IMR-90 (cell line): ENCODE measurements around the gene ATG2A. TPM values are rescaled to one million over a fixed set of nuclear protein-coding genes. Genes with fewer than 3 reads are reported as not detected.

Source experiments
- ATAC-seq: fragments of 200-7000 bp; cut with Tn5 transposase; 2 replicates; pipeline ENCODE4 v1.9.1; 2020; ENCODE audit warnings: low read depth, mild to moderate bottlenecking, moderate library complexity
- BruUV-seq: library from RNA; stranded (reverse); fragments of 400-500 nt; replicated peaks from 2 replicates; lab custom pipeline; 2021; lab: Mats Ljungman, UMichigan
- CTCF ChIA-PET: fragments of 300-600 bp; formaldehyde crosslinking; extraction: SDS; loops from one replicate; lab custom pipeline; 2021; ENCODE audit warnings: antibody characterized with exemption; lab: Yijun Ruan, JAX
- POLR2A ChIA-PET: fragments of 300-600 bp; sonication (Branson Sonifier 250); formaldehyde crosslinking; loops from one replicate; lab custom pipeline; 2022; ENCODE audit warnings: antibody characterized with exemption; ENCODE audit not compliant: unreplicated experiment; lab: Charles Lee
- DNase-seq: peaks from one replicate; pipeline ENCODE4 v3.0.0; 2013
- H2AFZ ChIP-seq: replicated peaks from 2 replicates; pipeline ENCODE3; 2013; ENCODE audit warnings: low read length, mild to moderate bottlenecking; ENCODE audit not compliant: poor library complexity
- H2AK5ac ChIP-seq: 2 replicates; pipeline ENCODE4 v1.6.1; 2013; ENCODE audit warnings: low read depth, low read length, inconsistent platforms
- H2AK9ac ChIP-seq: replicated peaks from 2 replicates; pipeline ENCODE3; 2013; ENCODE audit warnings: mild to moderate bottlenecking, low read depth, low read length, moderate library complexity; ENCODE audit not compliant: poor library complexity
- H2BK120ac ChIP-seq: 2 replicates; pipeline ENCODE4 v1.6.1; 2013; ENCODE audit warnings: low read depth, low read length, inconsistent platforms
- H2BK15ac ChIP-seq: 3 replicates; pipeline ENCODE4 v1.6.1; 2013; ENCODE audit warnings: low read depth, low read length, inconsistent platforms
- H2BK20ac ChIP-seq: 2 replicates; pipeline ENCODE4 v1.6.1; 2013; ENCODE audit warnings: low read depth, mild to moderate bottlenecking, inconsistent platforms, low read length, moderate library complexity
- H2BK5ac ChIP-seq: 2 replicates; pipeline ENCODE4 v1.6.1; 2013; ENCODE audit warnings: mild to moderate bottlenecking, low read depth, low read length, inconsistent platforms; ENCODE audit not compliant: poor library complexity, severe bottlenecking
- H3K14ac ChIP-seq: replicated peaks from 2 replicates; pipeline ENCODE4 v1.6.1; 2013; ENCODE audit warnings: low read depth, low read length, inconsistent platforms
- H3K18ac ChIP-seq: 2 replicates; pipeline ENCODE4 v1.6.1; 2013; ENCODE audit warnings: low read depth, low read length, control low read depth
- H3K23ac ChIP-seq: 2 replicates; pipeline ENCODE4 v1.6.1; 2013; ENCODE audit warnings: low read depth, low read length, inconsistent platforms
- H3K27ac ChIP-seq: 2 replicates; pipeline ENCODE4 v1.5.1; 2013; ENCODE audit warnings: mild to moderate bottlenecking, control low read depth, low read length; ENCODE audit not compliant: insufficient read depth
- H3K27me3 ChIP-seq: 2 replicates; pipeline ENCODE4 v1.6.1; 2013; ENCODE audit warnings: low read length; ENCODE audit not compliant: control insufficient read depth, insufficient read depth
- H3K36me3 ChIP-seq: 2 replicates; pipeline ENCODE4 v1.6.1; 2013; ENCODE audit warnings: low read length, mixed read lengths; ENCODE audit not compliant: control insufficient read depth, insufficient read depth
- H3K4ac ChIP-seq: 2 replicates; pipeline ENCODE4 v1.6.1; 2013; ENCODE audit warnings: low read depth, low read length, inconsistent platforms
- H3K4me1 ChIP-seq: 2 replicates; pipeline ENCODE4 v1.6.1; 2013; ENCODE audit warnings: low read length, mixed read lengths; ENCODE audit not compliant: control insufficient read depth, insufficient read depth
- H3K4me2 ChIP-seq: 2 replicates; pipeline ENCODE4 v1.6.1; 2013; ENCODE audit warnings: low read depth, mild to moderate bottlenecking, control low read depth, low read length, moderate library complexity
- H3K4me3 ChIP-seq: 2 replicates; pipeline ENCODE4 v1.5.1; 2013; ENCODE audit warnings: low read depth, mild to moderate bottlenecking, control low read depth, low read length, moderate library complexity; ENCODE audit not compliant: insufficient read depth
- H3K56ac ChIP-seq: 2 replicates; pipeline ENCODE4 v1.6.1; 2013; ENCODE audit warnings: low read length, inconsistent platforms; ENCODE audit not compliant: insufficient read depth; ENCODE audit errors: extremely low read depth
- H3K79me1 ChIP-seq, 2 experiments: 2 replicates each; pipeline ENCODE4 v1.6.1; 2013; ENCODE audit warnings: low read length in 2 of 2, inconsistent platforms in 1 of 2, low read depth in 1 of 2
- H3K9ac ChIP-seq: 2 replicates; pipeline ENCODE4 v1.6.1; 2013; ENCODE audit warnings: low read depth, low read length, control low read depth
- H3K9me1 ChIP-seq: 2 replicates; pipeline ENCODE4 v1.6.1; 2013; ENCODE audit warnings: low read length, inconsistent platforms; ENCODE audit not compliant: insufficient read depth
- H3K9me3 ChIP-seq: 2 replicates; pipeline ENCODE4 v1.6.1; 2013; ENCODE audit warnings: low read length; ENCODE audit not compliant: control insufficient read depth, insufficient read depth
- H4K20me1 ChIP-seq: 2 replicates; pipeline ENCODE4 v1.6.1; 2013; ENCODE audit warnings: low read length, inconsistent platforms; ENCODE audit not compliant: insufficient read depth
- H4K5ac ChIP-seq: 2 replicates; pipeline ENCODE4 v1.6.1; 2013; ENCODE audit warnings: mild to moderate bottlenecking, low read depth, low read length, control low read depth
- H4K8ac ChIP-seq, 2 experiments: 2 replicates each; pipeline ENCODE4 v1.6.1; 2013; ENCODE audit warnings: low read depth in 2 of 2, low read length in 2 of 2, control low read depth in 1 of 2, inconsistent platforms in 1 of 2
- H4K91ac ChIP-seq: 2 replicates; pipeline ENCODE4 v1.6.1; 2013; ENCODE audit warnings: low read depth, low read length, inconsistent platforms; ENCODE audit not compliant: insufficient read depth
- BHLHE40 ChIP-seq: fragments of 150-350 bp; IDR thresholded peaks from 2 replicates; pipeline ENCODE4 v1.6.1; 2016; ENCODE audit warnings: mild to moderate bottlenecking, low read depth, low read length
- CEBPB ChIP-seq: IDR thresholded peaks from 2 replicates; pipeline ENCODE4 v1.6.1; 2012; ENCODE audit warnings: low read depth, low read length, improper control_type of control experiment
- CHD1 ChIP-seq: IDR thresholded peaks from 2 replicates; pipeline ENCODE4 v1.6.1; 2012; ENCODE audit warnings: low read depth, low read length, improper control_type of control experiment
- ELK1 ChIP-seq: fragments of 150-350 bp; IDR thresholded peaks from 2 replicates; pipeline ENCODE4 v1.6.1; 2016; ENCODE audit warnings: low read depth, mild to moderate bottlenecking, low read length, moderate library complexity, borderline replicate concordance
- FOS ChIP-seq: fragments of 150-350 bp; IDR thresholded peaks from 2 replicates; pipeline ENCODE4 v1.6.1; 2016; ENCODE audit warnings: low read depth, low read length
- MAFK ChIP-seq: IDR thresholded peaks from 2 replicates; pipeline ENCODE4 v1.6.1; 2012; ENCODE audit warnings: low read depth, low read length, improper control_type of control experiment
- MAZ ChIP-seq: IDR thresholded peaks from 2 replicates; pipeline ENCODE4 v1.6.1; 2012; ENCODE audit warnings: low read depth, mild to moderate bottlenecking, low read length, improper control_type of control experiment, moderate library complexity, borderline replicate concordance
- MXI1 ChIP-seq: IDR thresholded peaks from 2 replicates; pipeline ENCODE4 v1.6.1; 2012; ENCODE audit warnings: low read depth, mild to moderate bottlenecking, low read length, moderate library complexity, borderline replicate concordance
- NFE2L2 ChIP-seq: fragments of 150-350 bp; IDR thresholded peaks from 2 replicates; pipeline ENCODE4 v1.6.1; 2016; ENCODE audit warnings: low read depth, mild to moderate bottlenecking, low read length
- POLR2A ChIP-seq: IDR thresholded peaks from 2 replicates; pipeline ENCODE4 v1.6.1; 2012; ENCODE audit warnings: mild to moderate bottlenecking, low read depth, low read length
- RAD21 ChIP-seq: IDR thresholded peaks from 2 replicates; pipeline ENCODE4 v1.6.1; 2012; ENCODE audit warnings: low read length, improper control_type of control experiment
- RCOR1 ChIP-seq: IDR thresholded peaks from 2 replicates; pipeline ENCODE4 v1.6.1; 2012; ENCODE audit warnings: mild to moderate bottlenecking, low read length, improper control_type of control experiment; ENCODE audit not compliant: insufficient replicate concordance
- SMC3 ChIP-seq: fragments of 150-350 bp; IDR thresholded peaks from 2 replicates; pipeline ENCODE4 v1.6.1; 2016; ENCODE audit warnings: low read depth, mild to moderate bottlenecking, antibody characterized with exemption, low read length, moderate library complexity
- USF2 ChIP-seq: fragments of 150-350 bp; IDR thresholded peaks from 2 replicates; pipeline ENCODE4 v1.6.1; 2017; ENCODE audit warnings: mild to moderate bottlenecking, antibody characterized with exemption, low read length, low read depth
- WGBS, 2 experiments: methylation state at CpG; one replicate each; pipeline versions ENCODE4 v1.1.5 to v1.1.7; 2013; ENCODE audit warnings: missing lambda C conversion rate in 2 of 2; ENCODE audit not compliant: insufficient read length in 1 of 2; ENCODE audit errors: extremely low coverage in 2 of 2; 5-methylcytosine and 5-hydroxymethylcytosine counted together
- dilution Hi-C: fragments of 300-500 bp; cut with HindIII; formaldehyde crosslinking; loops from one replicate; pipeline ENCODE4 v1.14.3; 2018; ENCODE audit warnings: low sequenced_read_pairs; ENCODE audit not compliant: unreplicated experiment
- in situ Hi-C: fragments of 300-500 bp; cut with MboI; formaldehyde crosslinking; loops from 3 replicates; pipeline ENCODE4 v1.14.3; 2019; ENCODE audit warnings: low sequenced_read_pairs, inconsistent platforms, mixed read lengths
- intact Hi-C: fragments of 100-400 bp; cut with micrococcal nuclease; formaldehyde crosslinking; loops from 2 replicates; pipeline ENCODE4 v1.10.0; 2022
- polyA plus RNA-seq, 3 experiments: library from polyadenylated mRNA; depleted of rRNA; stranded (reverse); fragments of >200 nt; gene quantifications; 2 replicates each; pipeline ENCODE4 v1.2.3, GENCODE V29; 2012; ENCODE audit warnings: low replicate concordance in 1 of 3
- total RNA-seq: library from RNA; depleted of rRNA; stranded (reverse); fragments of >200 nt; gene quantifications from 2 replicates; pipeline ENCODE4 v1.2.3, GENCODE V29; 2012
- TF ChIP-seq, protein P1 (sequence below): conservative IDR thresholded peaks from 2 replicates; pipeline ENCODE4 v1.5.1; 2012; ENCODE audit warnings: mild to moderate bottlenecking, low read depth, low read length, improper control_type of control experiment

ATG2A gene
- total and polyA plus RNA-seq, 2 of the 4 experiments (the other 2 are of a cell fraction): 3.2 to 10.5 TPM

DNA sequence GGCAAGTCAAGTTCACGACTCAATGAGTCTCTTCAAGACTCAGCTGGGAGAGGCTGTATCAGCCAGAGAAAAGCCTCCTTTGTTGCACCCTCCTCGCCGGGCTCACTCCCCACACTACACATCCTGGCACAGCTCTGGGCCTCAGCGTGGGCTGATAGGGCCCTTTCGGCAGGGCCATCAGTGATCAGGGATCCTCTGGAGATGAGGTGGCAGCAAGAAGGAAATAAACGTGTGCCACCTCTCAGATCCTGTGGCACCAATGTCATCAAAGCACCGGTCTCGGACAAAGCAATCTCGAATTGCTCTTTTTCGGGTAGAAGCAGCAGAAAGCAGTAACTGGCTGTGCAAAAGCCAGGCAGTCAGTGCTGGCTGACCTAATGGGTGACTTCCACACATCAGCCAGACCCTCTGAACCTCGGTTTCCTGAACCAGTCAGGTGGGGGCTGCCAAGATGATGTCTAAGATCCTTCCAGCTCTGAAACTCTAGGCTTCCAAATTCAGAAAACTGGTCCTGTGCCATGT, 40.7 kb downstream of the ATG2A start:
- in situ Hi-C loops (no loop called here), intact Hi-C loops (no loop called here), dilution Hi-C loops (no loop called here)
- Histone ChIP-seq H2BK120ac (peak overlapping the region; percentile 80), H2BK5ac (peak overlapping the region; percentile 90), H3K9me1 (peaks cover 25% of the 10 kb centered on the region), H4K20me1 (peaks cover 56% of the 10 kb centered on the region), H3K14ac (peak overlapping the region; percentile 76), H3K18ac (peak overlapping the region; percentile 40; the same call in 1 of the 2 replicates), H2AK5ac (peak overlapping the region; percentile 83), H4K91ac (peak overlapping the region; percentile 84), H2BK20ac (no peak overlapping the region), H3K36me3 (peaks cover 31% of the 10 kb centered on the region), H3K4ac (peak overlapping the region; percentile 96), H4K8ac (peak overlapping the region; percentile 20 to 74; a peak in 2 of 4 replicates), H2AK9ac (peak overlapping the region; percentile 99), H3K27me3 (no peaks in the 10 kb centered on the region), H3K4me3 (peak overlapping the region; percentile 95), H2BK15ac (peak overlapping the region; percentile 9; the same call in 1 of the 3 replicates), H3K23ac (peak overlapping the region; percentile 61), H2AFZ (peak overlapping the region; percentile 46), H3K4me1 (peaks cover 21% of the 10 kb centered on the region), H3K4me2 (peak overlapping the region; percentile 90), H3K27ac (peak overlapping the region; percentile 84), H4K5ac (0 out of 2 replicates have a peak overlapping the region, but pooled peaks have one; percentile 8), H3K79me1 (peaks cover 13 to 57% of the 10 kb centered on the region in 2 experiments; a peak in 3 of 4 replicates), H3K9ac (peak overlapping the region; percentile 94), H3K56ac (peak overlapping the region; percentile 88; the same call in 1 of the 2 replicates), H3K9me3 (no peaks in the 10 kb centered on the region)
- ChIA-PET CTCF (interaction anchor here (1.2 to 2.7 kb wide), 2 partner anchors 11 to 12 kb away, joined by 3 to 11 read pairs; no protein-coding TSS in a partner anchor), POLR2A (interaction anchor here (1.3 kb wide), 1 partner anchor 25 kb away, joined by 4 read pairs; no protein-coding TSS in a partner anchor)
- no peak for DNase-seq
- no TSS peak for BruUV-seq
- ATAC-seq: no peak
- 70% methylated on average over 6 of the region's 11 CpGs; no CpG with 5 or more reads in 1 of the 2 experiments for WGBS, 2 experiments
- TF ChIP-seq MAFK (no peak), SMC3 (no peak), NFE2L2 (no peak), MAZ (no peak), USF2 (no peak), RAD21 (no peak), MXI1 (no peak), FOS (no peak), POLR2A (no peak; the same call in 1 of the 2 replicates), RCOR1 (no peak), BHLHE40 (no peak), CEBPB (no peak), CHD1 (no peak), ELK1 (no peak)
- TF ChIP-seq, protein P1, sequence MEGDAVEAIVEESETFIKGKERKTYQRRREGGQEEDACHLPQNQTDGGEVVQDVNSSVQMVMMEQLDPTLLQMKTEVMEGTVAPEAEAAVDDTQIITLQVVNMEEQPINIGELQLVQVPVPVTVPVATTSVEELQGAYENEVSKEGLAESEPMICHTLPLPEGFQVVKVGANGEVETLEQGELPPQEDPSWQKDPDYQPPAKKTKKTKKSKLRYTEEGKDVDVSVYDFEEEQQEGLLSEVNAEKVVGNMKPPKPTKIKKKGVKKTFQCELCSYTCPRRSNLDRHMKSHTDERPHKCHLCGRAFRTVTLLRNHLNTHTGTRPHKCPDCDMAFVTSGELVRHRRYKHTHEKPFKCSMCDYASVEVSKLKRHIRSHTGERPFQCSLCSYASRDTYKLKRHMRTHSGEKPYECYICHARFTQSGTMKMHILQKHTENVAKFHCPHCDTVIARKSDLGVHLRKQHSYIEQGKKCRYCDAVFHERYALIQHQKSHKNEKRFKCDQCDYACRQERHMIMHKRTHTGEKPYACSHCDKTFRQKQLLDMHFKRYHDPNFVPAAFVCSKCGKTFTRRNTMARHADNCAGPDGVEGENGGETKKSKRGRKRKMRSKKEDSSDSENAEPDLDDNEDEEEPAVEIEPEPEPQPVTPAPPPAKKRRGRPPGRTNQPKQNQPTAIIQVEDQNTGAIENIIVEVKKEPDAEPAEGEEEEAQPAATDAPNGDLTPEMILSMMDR: no peak
